ENCODE data around the gene SPNS2. TPM values are rescaled to one million over a fixed set of nuclear protein-coding genes. Genes with fewer than 3 reads are reported as not detected.
A peak's percentile ranks its signal among the peaks of the same experiment; 100 is the strongest.

SPNS2 gene
- total RNA-seq, 1 experiment from 2014 or later: 33.8 TPM

GRCh38 chr17:4554441-4554996 lies 55.8 kb downstream of the SPNS2 start:
- BruUV-seq (replicated peaks): no TSS peak
- peaks cover 45% of the 10 kb centered on the region for H3K79me2 ChIP-seq (ENCODE audit: low read depth)
- H3K4me3 ChIP-seq: peak overlapping the region; percentile 94
- peaks cover 41% of the 10 kb centered on the region for H3K36me3 ChIP-seq (ENCODE audit: low read depth)
- H3F3A ChIP-seq (ENCODE audit: insufficient read depth, low read depth): peaks cover 26% of the 10 kb centered on the region
- ChIA-PET POLR2A (ENCODE audit: unreplicated experiment) (interaction anchor here (1.0 kb wide), 1 partner anchor 72 kb away, joined by 3 read pairs; no protein-coding TSS in a partner anchor), CTCF (no interaction called here)
- no peaks in the 10 kb centered on the region for H3K27me3 ChIP-seq (ENCODE audit: insufficient read depth, low read depth)
- intact Hi-C loops (cut with micrococcal nuclease; ENCODE audit: unreplicated experiment): loop anchor here (2.0 kb wide), 2 partner anchors 40 to 78 kb away; no protein-coding TSS in a partner anchor
- no peaks in the 10 kb centered on the region for H3K9me3 ChIP-seq (ENCODE audit: insufficient read depth, low read depth)
- peaks cover 21% of the 10 kb centered on the region for H3K4me1 ChIP-seq (replicated peaks; ENCODE audit: insufficient read depth)
- H2AFZ ChIP-seq: peak overlapping the region; percentile 89
- no peak for TF ChIP-seq EZH2 (IDR thresholded peaks at IDR 0.05; ENCODE audit: low read depth)
- no peak for TF ChIP-seq CTCF (conservative IDR thresholded peaks at IDR 0.05)
- DNase-seq: no peak
- peaks cover under 1% of the 10 kb centered on the region; the same call in 1 of the 2 replicates for H4K20me1 ChIP-seq (ENCODE audit: insufficient read depth)
- no peak overlapping the region; the same call in 1 of the 2 replicates for H3K27ac ChIP-seq
- H3K4me2 ChIP-seq: peak overlapping the region; percentile 97
- H3K9me2 ChIP-seq (ENCODE audit: insufficient read depth): no peaks in the 10 kb centered on the region

- ChIA-PET POLR2A (ENCODE audit: unreplicated experiment) (interaction anchor here (0.6 to 1.0 kb wide), 3 partner anchors 41 to 73 kb away, joined by 3 to 4 read pairs (median 3); no protein-coding TSS in a partner anchor), CTCF (interaction anchor here (0.6 kb wide), 1 partner anchor 23 kb away, joined by 4 read pairs; no protein-coding TSS in a partner anchor)
- no peaks in the 10 kb centered on the region for H3K9me2 ChIP-seq (ENCODE audit: insufficient read depth)
- H2AFZ ChIP-seq: peak within 1 kb of the TSS; percentile 89
- H3K27me3 ChIP-seq (ENCODE audit: insufficient read depth, low read depth): no peaks in the 10 kb centered on the region
- peaks cover 15% of the 10 kb centered on the region for H3K4me1 ChIP-seq (replicated peaks; ENCODE audit: insufficient read depth)
- H3K27ac ChIP-seq: peak within 1 kb of the TSS; percentile 23
- peak within 1 kb of the TSS; percentile 97 for H3K4me2 ChIP-seq
- peaks cover 45% of the 10 kb centered on the region for H3K79me2 ChIP-seq (ENCODE audit: low read depth)
- peak within 1 kb of the TSS; percentile 94 for H3K4me3 ChIP-seq
- peaks cover 20% of the 10 kb centered on the region for H3F3A ChIP-seq (ENCODE audit: insufficient read depth, low read depth)
- intact Hi-C loops (cut with micrococcal nuclease; ENCODE audit: unreplicated experiment): loop anchor here (2.0 kb wide), 2 partner anchors 40 to 78 kb away; no protein-coding TSS in a partner anchor
- BruUV-seq (replicated peaks): TSS peak; percentile 28
- 0 out of 2 replicates have a peak, but pooled peaks have one; percentile 26 for TF ChIP-seq CTCF (conservative IDR thresholded peaks at IDR 0.05)
- TF ChIP-seq EZH2 (IDR thresholded peaks at IDR 0.05; ENCODE audit: low read depth): no peak
- H3K36me3 ChIP-seq (ENCODE audit: low read depth): peaks cover 36% of the 10 kb centered on the region
- DNase-seq: peak; percentile 90 to 97
- no peaks in the 10 kb centered on the region for H3K9me3 ChIP-seq (ENCODE audit: insufficient read depth, low read depth)
- H4K20me1 ChIP-seq (ENCODE audit: insufficient read depth): no peaks in the 10 kb centered on the region; the same call in 1 of the 2 replicates
Observed at GRCh38 chr17:4554997-4555799, 56.5 kb downstream of the SPNS2 start, which contains the start of gene MYBBP1A. TSS of gene MYBBP1A (minus strand) at chr17:4555384. CDS start at chr17:4555324, 60 bp downstream.

Measured in PC-9 (cell line).